CD4-positive, CD25-positive, alpha-beta regulatory T cell (primary cell): ENCODE results near the gene ASAP2. TPM values are rescaled to one million over a fixed set of nuclear protein-coding genes. Genes with fewer than 3 reads are reported as not detected.

Source experiments
- ATAC-seq, 2 donors: fragments of 150-1000 bp; cut with Tn5 transposase; one replicate each; pipeline ENCODE4 v1.10.0; 2021; ENCODE audit warnings: low read depth in 2 of 2, moderate number of reproducible peaks in 2 of 2, moderate library complexity in 1 of 2
- DNase-seq, 3 donors: peaks; one replicate each; pipeline versions ENCODE4 v3.0.0 to v3.0.0-alpha.2; 2012 to 2022; ENCODE audit warnings: mixed read lengths in 1 of 3
- H3K27ac ChIP-seq: one replicate; pipeline ENCODE4 v1.7.0; 2013; ENCODE audit warnings: mild to moderate bottlenecking, low read length; ENCODE audit not compliant: insufficient read depth, poor library complexity, severe bottlenecking
- H3K27me3 ChIP-seq: one replicate; pipeline ENCODE4 v1.7.0; 2013; ENCODE audit warnings: low read length; ENCODE audit not compliant: control insufficient read depth, insufficient read depth
- H3K36me3 ChIP-seq: one replicate; pipeline ENCODE4 v1.7.0; 2013; ENCODE audit warnings: mild to moderate bottlenecking, low read length, moderate library complexity; ENCODE audit not compliant: control insufficient read depth, insufficient read depth
- H3K4me1 ChIP-seq: 2 replicates; pipeline ENCODE4 v1.7.0; 2013; ENCODE audit warnings: mild to moderate bottlenecking, low read length; ENCODE audit not compliant: insufficient read depth, control insufficient read depth, poor library complexity, severe bottlenecking
- H3K4me3 ChIP-seq: one replicate; pipeline ENCODE4 v1.7.0; 2013; ENCODE audit warnings: low read depth, mild to moderate bottlenecking, low read length, moderate library complexity
- H3K9me3 ChIP-seq, 2 experiments: 1 replicate in 1 of 2; 2 replicates in 1 of 2; pipeline ENCODE4 v1.7.0; 2013; ENCODE audit warnings: low read length in 2 of 2, mild to moderate bottlenecking in 1 of 2, moderate library complexity in 1 of 2; ENCODE audit not compliant: control insufficient read depth in 2 of 2
- H3K27ac Mint-ChIP-seq, 3 donors: one replicate each; pipeline ENCODE4 v1.8.0; 2020 to 2022; ENCODE audit warnings: mild to moderate bottlenecking in 3 of 3, mixed read lengths in 3 of 3, moderate library complexity in 2 of 3
- H3K27me3 Mint-ChIP-seq: one replicate; pipeline ENCODE4 v1.8.0; 2022; ENCODE audit warnings: mild to moderate bottlenecking, mixed read lengths
- H3K36me3 Mint-ChIP-seq: one replicate; pipeline ENCODE4 v1.8.0; 2020; ENCODE audit warnings: mixed read lengths
- H3K4me1 Mint-ChIP-seq, 4 donors: one replicate each; pipeline ENCODE4 v1.8.0; 2020 to 2022; ENCODE audit warnings: mixed read lengths in 4 of 4, mild to moderate bottlenecking in 1 of 4
- H3K4me3 Mint-ChIP-seq, 4 donors: one replicate each; pipeline ENCODE4 v1.8.0; 2020 to 2022; ENCODE audit warnings: mild to moderate bottlenecking in 4 of 4, mixed read lengths in 4 of 4, moderate library complexity in 3 of 4
- H3K9me3 Mint-ChIP-seq, 7 donors: one replicate each; pipeline ENCODE4 v1.8.0; 2020 to 2022; ENCODE audit warnings: mixed read lengths in 7 of 7, mild to moderate bottlenecking in 3 of 7, moderate library complexity in 2 of 7
- polyA plus RNA-seq, 4 donors: library from polyadenylated mRNA; unstranded; fragments of 300-500 nt; fragmentation: Illumina TruSeq; gene quantifications; one replicate each; pipeline ENCODE4 v1.2.3, GENCODE V29; 2021
- total RNA-seq: library from RNA; stranded (reverse); gene quantifications from one replicate; pipeline ENCODE4 v1.2.3, GENCODE V29; 2022

ASAP2 gene
- total and polyA plus RNA-seq, 5 donors from 2014 or later: 1.5 TPM; not detected in 4

GRCh38 chr2:9236867-9237266 lies 30.3 kb downstream of the ASAP2 start:
- H3K4me1 Mint-ChIP-seq: no peaks in the 10 kb centered on the region
- no peak overlapping the region for H3K4me3 Mint-ChIP-seq
- H3K9me3 Mint-ChIP-seq: peaks cover 0 to 3% (median 0%) of the 10 kb centered on the region in 7 donors
- H3K36me3 Mint-ChIP-seq: no peaks in the 10 kb centered on the region
- no peak overlapping the region for H3K27ac ChIP-seq
- DNase-seq (no peak), ATAC-seq (no peak)
- peaks cover 3% of the 10 kb centered on the region for H3K27me3 ChIP-seq
- peaks cover under 1% of the 10 kb centered on the region for H3K27me3 Mint-ChIP-seq
- no peaks in the 10 kb centered on the region for H3K9me3 ChIP-seq
- no peak overlapping the region for H3K4me3 ChIP-seq
- no peaks in the 10 kb centered on the region for H3K4me1 ChIP-seq
- no peaks in the 10 kb centered on the region for H3K36me3 ChIP-seq
- no peak overlapping the region for H3K27ac Mint-ChIP-seq

- Mint-ChIP-seq H3K9me3 (peaks cover 0 to 3% (median 0%) of the 10 kb centered on the region in 7 donors), H3K4me1 (no peaks in the 10 kb centered on the region), H3K27ac (no peak overlapping the region), H3K36me3 (no peaks in the 10 kb centered on the region), H3K27me3 (no peaks in the 10 kb centered on the region), H3K4me3 (no peak overlapping the region)
- no peak for DNase-seq
- Histone ChIP-seq H3K27me3 (peaks cover 2% of the 10 kb centered on the region), H3K4me3 (no peak overlapping the region), H3K9me3 (no peaks in the 10 kb centered on the region), H3K36me3 (no peaks in the 10 kb centered on the region), H3K4me1 (no peaks in the 10 kb centered on the region), H3K27ac (no peak overlapping the region)
- ATAC-seq: no peak
Measured at GRCh38 chr2:9237831-9238230, 31.2 kb downstream of the ASAP2 start.

- Mint-ChIP-seq H3K27me3 (no peaks in the 10 kb centered on the region), H3K36me3 (no peaks in the 10 kb centered on the region), H3K27ac (no peak overlapping the region), H3K9me3 (peaks cover 0 to 3% (median 0%) of the 10 kb centered on the region in 7 donors), H3K4me1 (no peaks in the 10 kb centered on the region), H3K4me3 (no peak overlapping the region)
- no peak overlapping the region for H3K27ac ChIP-seq
- no peaks in the 10 kb centered on the region for H3K27me3 ChIP-seq
- H3K36me3 ChIP-seq: no peaks in the 10 kb centered on the region
- no peaks in the 10 kb centered on the region for H3K4me1 ChIP-seq
- ATAC-seq (no peak), DNase-seq (no peak)
- H3K4me3 ChIP-seq: no peak overlapping the region
- H3K9me3 ChIP-seq: no peaks in the 10 kb centered on the region
Measured at GRCh38 chr2:9238591-9239326, 32.1 kb downstream of the ASAP2 start.

GRCh38 chr2:9239616-9240015 lies 33.0 kb downstream of the ASAP2 start:
- Mint-ChIP-seq H3K27me3 (no peaks in the 10 kb centered on the region), H3K27ac (no peak overlapping the region), H3K36me3 (no peaks in the 10 kb centered on the region), H3K4me3 (no peak overlapping the region), H3K4me1 (peaks cover 0 to 1% (median 0%) of the 10 kb centered on the region in 4 donors), H3K9me3 (peaks cover 0 to 3% (median 0%) of the 10 kb centered on the region in 7 donors)
- Histone ChIP-seq H3K27ac (no peak overlapping the region), H3K4me3 (no peak overlapping the region), H3K27me3 (no peaks in the 10 kb centered on the region), H3K36me3 (no peaks in the 10 kb centered on the region), H3K9me3 (no peaks in the 10 kb centered on the region), H3K4me1 (no peaks in the 10 kb centered on the region)
- ATAC-seq (no peak), DNase-seq (no peak)

- H3K9me3 Mint-ChIP-seq: no peaks in the 10 kb centered on the region
- H3K4me1 Mint-ChIP-seq: peaks cover 0 to 7% (median 2%) of the 10 kb centered on the region in 4 donors
- H3K36me3 ChIP-seq: no peaks in the 10 kb centered on the region
- H3K27me3 Mint-ChIP-seq: no peaks in the 10 kb centered on the region
- H3K27ac ChIP-seq: no peak overlapping the region
- H3K4me3 Mint-ChIP-seq: no peak overlapping the region
- H3K27me3 ChIP-seq: no peaks in the 10 kb centered on the region
- no peak overlapping the region for H3K4me3 ChIP-seq
- ATAC-seq (no peak), DNase-seq (peak in 1 of 3 donors; percentile 5)
- no peaks in the 10 kb centered on the region for H3K9me3 ChIP-seq
- H3K36me3 Mint-ChIP-seq: no peaks in the 10 kb centered on the region
- no peaks in the 10 kb centered on the region for H3K4me1 ChIP-seq
- no peak overlapping the region for H3K27ac Mint-ChIP-seq
Measured at GRCh38 chr2:9240745-9241144, 34.1 kb downstream of the ASAP2 start.

- no peaks in the 10 kb centered on the region for H3K27me3 ChIP-seq
- no peak overlapping the region for H3K27ac ChIP-seq
- no peaks in the 10 kb centered on the region for H3K36me3 Mint-ChIP-seq
Measured at GRCh38 chr2:9241233-9241632, 34.6 kb downstream of the ASAP2 start.

GRCh38 chr2:9243357-9243756 lies 36.7 kb downstream of the ASAP2 start:
- Histone ChIP-seq H3K27me3 (no peaks in the 10 kb centered on the region), H3K27ac (no peak overlapping the region), H3K4me1 (no peaks in the 10 kb centered on the region), H3K4me3 (no peak overlapping the region), H3K36me3 (no peaks in the 10 kb centered on the region), H3K9me3 (no peaks in the 10 kb centered on the region)
- H3K9me3 Mint-ChIP-seq: no peaks in the 10 kb centered on the region
- no peaks in the 10 kb centered on the region for H3K36me3 Mint-ChIP-seq
- no peak overlapping the region for H3K4me3 Mint-ChIP-seq
- H3K4me1 Mint-ChIP-seq: peaks cover 0 to 7% (median 2%) of the 10 kb centered on the region in 4 donors
- peak overlapping the region in 1 of 3 donors; percentile 11 for H3K27ac Mint-ChIP-seq
- no peak for DNase-seq
- no peak for ATAC-seq
- peaks cover 4% of the 10 kb centered on the region for H3K27me3 Mint-ChIP-seq

More at GRCh38 chr2:9241233-9241632, 34.6 kb downstream of the ASAP2 start:
- Histone ChIP-seq H3K36me3 (no peaks in the 10 kb centered on the region), H3K4me1 (no peaks in the 10 kb centered on the region), H3K4me3 (no peak overlapping the region), H3K9me3 (no peaks in the 10 kb centered on the region)
- DNase-seq: no peak
- H3K27ac Mint-ChIP-seq: no peak overlapping the region
- peaks cover 0 to 7% (median 2%) of the 10 kb centered on the region in 4 donors for H3K4me1 Mint-ChIP-seq
- H3K9me3 Mint-ChIP-seq: no peaks in the 10 kb centered on the region
- no peak overlapping the region for H3K4me3 Mint-ChIP-seq
- no peak for ATAC-seq
- H3K27me3 Mint-ChIP-seq: no peaks in the 10 kb centered on the region

- no peak overlapping the region for H3K4me3 Mint-ChIP-seq
- Histone ChIP-seq H3K4me1 (no peaks in the 10 kb centered on the region), H3K36me3 (no peaks in the 10 kb centered on the region), H3K27ac (no peak overlapping the region), H3K4me3 (no peak overlapping the region), H3K27me3 (no peaks in the 10 kb centered on the region), H3K9me3 (no peaks in the 10 kb centered on the region)
- ATAC-seq (no peak), DNase-seq (peak in 1 of 3 donors; percentile 46)
- no peaks in the 10 kb centered on the region for H3K9me3 Mint-ChIP-seq
- H3K36me3 Mint-ChIP-seq: no peaks in the 10 kb centered on the region
- H3K4me1 Mint-ChIP-seq: peaks cover 0 to 7% (median 2%) of the 10 kb centered on the region in 4 donors
- peaks cover 4% of the 10 kb centered on the region for H3K27me3 Mint-ChIP-seq
- no peak overlapping the region for H3K27ac Mint-ChIP-seq
Measured at GRCh38 chr2:9244985-9245544, 38.5 kb downstream of the ASAP2 start.
